ENCODE measurements around the gene WDR33. TPM values are rescaled to one million over a fixed set of nuclear protein-coding genes. Genes with fewer than 3 reads are reported as not detected.
"Not testable (repeated sequence)": the region's sequence is repeated elsewhere in the genome, so short reads cannot be mapped to it uniquely, and the experiment has no call there.

WDR33 gene
- total RNA-seq, 1 experiment from 2014 or later, result 36.6 TPM

- H3K4me1 ChIP-seq (replicated peaks), result no peaks in the 10 kb centered on the region
- H3K27me3 ChIP-seq (replicated peaks), result no peaks in the 10 kb centered on the region
- H3K9me3 ChIP-seq (replicated peaks), result peaks cover 6% of the 10 kb centered on the region; the same call in 1 of the 2 replicates
- no peak overlapping the region for H3K27ac ChIP-seq
- no peak overlapping the region for H3K4me3 ChIP-seq
- H3K36me3 ChIP-seq, result no peaks in the 10 kb centered on the region
- no peak for DNase-seq (ENCODE audit: low read depth in 1 of 2, low spot score in 2 of 2)
These were observed 15.1 kb upstream of the WDR33 start for GRCh38 chr2:127826047-127826446.

GRCh38 chr2:127820080-127820668, 9.2 kb upstream of the WDR33 start:
- Histone ChIP-seq H3K36me3 (no peaks in the 10 kb centered on the region), H3K27ac (no peak overlapping the region), H3K9me3 (replicated peaks) (peaks cover 17% of the 10 kb centered on the region), H3K27me3 (replicated peaks) (peaks cover 7% of the 10 kb centered on the region; the same call in 1 of the 2 replicates), H3K4me3 (no peak overlapping the region), H3K4me1 (replicated peaks) (no peaks in the 10 kb centered on the region)
- no peak for DNase-seq (ENCODE audit: low read depth in 1 of 2, low spot score in 2 of 2)

- Histone ChIP-seq H3K36me3 (no peaks in the 10 kb centered on the region), H3K27ac (no peak overlapping the region), H3K27me3 (replicated peaks) (peaks cover 7% of the 10 kb centered on the region; the same call in 1 of the 2 replicates), H3K9me3 (replicated peaks) (peaks cover 17% of the 10 kb centered on the region), H3K4me3 (no peak overlapping the region), H3K4me1 (replicated peaks) (no peaks in the 10 kb centered on the region)
- DNase-seq (ENCODE audit: low read depth in 1 of 2, low spot score in 2 of 2), result no peak
These were observed 7.9 kb upstream of the WDR33 start for GRCh38 chr2:127818794-127819425.

- no peak overlapping the region for H3K4me3 ChIP-seq
- peaks cover 7% of the 10 kb centered on the region; the same call in 1 of the 2 replicates for H3K27me3 ChIP-seq (replicated peaks)
These were observed 7.3 kb upstream of the WDR33 start for GRCh38 chr2:127818241-127818640.

GRCh38 chr2:127814677-127815076, 3.7 kb upstream of the WDR33 start:
- no peak for DNase-seq (ENCODE audit: low read depth in 1 of 2, low spot score in 2 of 2)
- Histone ChIP-seq H3K9me3 (replicated peaks) (peaks cover 7% of the 10 kb centered on the region; the same call in 1 of the 2 replicates), H3K27ac (no peak overlapping the region), H3K36me3 (peaks cover 5% of the 10 kb centered on the region), H3K4me3 (no peak overlapping the region), H3K4me1 (replicated peaks) (peaks cover 7% of the 10 kb centered on the region), H3K27me3 (replicated peaks) (peaks cover 7% of the 10 kb centered on the region; the same call in 1 of the 2 replicates)

More at GRCh38 chr2:127818241-127818640, 7.3 kb upstream of the WDR33 start:
- DNase-seq (ENCODE audit: low read depth in 1 of 2, low spot score in 2 of 2), result no peak
- Histone ChIP-seq H3K27ac (no peak overlapping the region), H3K36me3 (no peaks in the 10 kb centered on the region), H3K4me1 (replicated peaks) (no peaks in the 10 kb centered on the region), H3K9me3 (replicated peaks) (peaks cover 17% of the 10 kb centered on the region)

GRCh38 chr2:127812441-127812840, 1.5 kb upstream of the WDR33 start:
- not testable (repeated sequence) for H3K27ac ChIP-seq; H3K27me3 ChIP-seq (replicated peaks); H3K9me3 ChIP-seq (replicated peaks); DNase-seq (ENCODE audit: low read depth in 1 of 2, low spot score in 2 of 2); H3K4me3 ChIP-seq; H3K36me3 ChIP-seq
- H3K4me1 ChIP-seq (replicated peaks), result peaks cover 10% of the 10 kb centered on the region

GRCh38 chr2:127811397-127812321, 688 bp upstream of the WDR33 start:
- Histone ChIP-seq H3K27ac (no peak overlapping the region), H3K36me3 (peaks cover 5% of the 10 kb centered on the region), H3K27me3 (replicated peaks) (no peaks in the 10 kb centered on the region), H3K4me3 (peak overlapping the region; percentile 65), H3K4me1 (replicated peaks) (peaks cover 10% of the 10 kb centered on the region), H3K9me3 (replicated peaks) (no peaks in the 10 kb centered on the region)
- DNase-seq (ENCODE audit: low read depth in 1 of 2, low spot score in 2 of 2), result no peak

GRCh38 chr2:127810156-127810618, 784 bp downstream of the WDR33 start:
- Histone ChIP-seq H3K36me3 (peaks cover 5% of the 10 kb centered on the region), H3K27me3 (replicated peaks) (no peaks in the 10 kb centered on the region), H3K27ac (peak overlapping the region; percentile 74), H3K9me3 (replicated peaks) (no peaks in the 10 kb centered on the region), H3K4me1 (replicated peaks) (peaks cover 10% of the 10 kb centered on the region), H3K4me3 (peak overlapping the region; percentile 65)
- no peak for DNase-seq (ENCODE audit: low read depth in 1 of 2, low spot score in 2 of 2)

GRCh38 chr2:127807678-127808353, 3.2 kb downstream of the WDR33 start:
- no peaks in the 10 kb centered on the region for H3K9me3 ChIP-seq (replicated peaks)
- H3K4me1 ChIP-seq (replicated peaks), result peaks cover 10% of the 10 kb centered on the region
- H3K4me3 ChIP-seq, result no peak overlapping the region
- DNase-seq (ENCODE audit: low read depth in 1 of 2, low spot score in 2 of 2), result no peak
- no peaks in the 10 kb centered on the region for H3K27me3 ChIP-seq (replicated peaks)
- H3K27ac ChIP-seq, result no peak overlapping the region
- H3K36me3 ChIP-seq, result peaks cover 5% of the 10 kb centered on the region

- H3K27me3 ChIP-seq (replicated peaks), result not testable (repeated sequence)
These were observed 4.1 kb downstream of the WDR33 start for GRCh38 chr2:127806860-127807259.

GRCh38 chr2:127805491-127805890, 5.5 kb downstream of the WDR33 start:
- Histone ChIP-seq H3K4me3 (no peak overlapping the region), H3K36me3 (peaks cover 4% of the 10 kb centered on the region), H3K27me3 (replicated peaks) (no peaks in the 10 kb centered on the region), H3K9me3 (replicated peaks) (no peaks in the 10 kb centered on the region), H3K27ac (no peak overlapping the region), H3K4me1 (replicated peaks) (peaks cover 5% of the 10 kb centered on the region)
- DNase-seq (ENCODE audit: low read depth in 1 of 2, low spot score in 2 of 2), result no peak

More at GRCh38 chr2:127806860-127807259, 4.1 kb downstream of the WDR33 start:
- H3K4me1 ChIP-seq (replicated peaks), result peaks cover 10% of the 10 kb centered on the region
- not testable (repeated sequence) for H3K27ac ChIP-seq; DNase-seq (ENCODE audit: low read depth in 1 of 2, low spot score in 2 of 2); H3K9me3 ChIP-seq (replicated peaks); H3K4me3 ChIP-seq; H3K36me3 ChIP-seq

GRCh38 chr2:127799926-127800325, 11.0 kb downstream of the WDR33 start:
- DNase-seq (ENCODE audit: low read depth in 1 of 2, low spot score in 2 of 2), result no peak
- Histone ChIP-seq H3K9me3 (replicated peaks) (no peaks in the 10 kb centered on the region), H3K4me1 (replicated peaks) (no peaks in the 10 kb centered on the region), H3K27me3 (replicated peaks) (no peaks in the 10 kb centered on the region), H3K27ac (no peak overlapping the region), H3K4me3 (no peak overlapping the region), H3K36me3 (peaks cover 20% of the 10 kb centered on the region)

- Histone ChIP-seq H3K4me3 (no peak overlapping the region), H3K27ac (no peak overlapping the region), H3K27me3 (replicated peaks) (no peaks in the 10 kb centered on the region), H3K9me3 (replicated peaks) (no peaks in the 10 kb centered on the region), H3K4me1 (replicated peaks) (no peaks in the 10 kb centered on the region), H3K36me3 (peaks cover 19% of the 10 kb centered on the region)
- no peak for DNase-seq (ENCODE audit: low read depth in 1 of 2, low spot score in 2 of 2)
These were observed 14.6 kb downstream of the WDR33 start for GRCh38 chr2:127796389-127796788.
